Stimulated activated CD4-positive, alpha-beta T cell treated with anti-CD3 and anti-CD28 coated beads, TNF-alpha, amount 100 ng/mL, for 48 hours (primary cell): ENCODE data around the gene RGS3.
A peak's percentile ranks its signal among the peaks of the same experiment; 100 is the strongest.
"Not testable (repeated sequence)": the region's sequence is repeated elsewhere in the genome, so short reads cannot be mapped to it uniquely, and the experiment has no call there.

Experiments
- DNase-seq, 3 donors: peaks; one replicate each; pipeline ENCODE4 v3.0.0-alpha.2; 2020; ENCODE audit warnings: low read depth in 3 of 3

RGS3 gene

GRCh38 chr9:113546566-113546965 is 83.0 kb downstream of the RGS3 start:
- no peak for DNase-seq

- DNase-seq: no peak
Measured at GRCh38 chr9:113547501-113547900, 84.0 kb downstream of the RGS3 start.

GRCh38 chr9:113548221-113549041 is 84.9 kb downstream of the RGS3 start:
- peak in 1 of 3 donors; percentile 10 for DNase-seq

GRCh38 chr9:113549892-113550291 is 86.4 kb downstream of the RGS3 start:
- DNase-seq: not testable (repeated sequence)

- no peak for DNase-seq
Measured at GRCh38 chr9:113556877-113557593, 93.5 kb downstream of the RGS3 start.

GRCh38 chr9:113558632-113559502 is 95.3 kb downstream of the RGS3 start:
- DNase-seq: no peak

- DNase-seq: no peak
Measured at GRCh38 chr9:113559834-113560800, 96.6 kb downstream of the RGS3 start.

GRCh38 chr9:113562653-113563381 is 99.3 kb downstream of the RGS3 start:
- DNase-seq: no peak

- no peak for DNase-seq
Measured at GRCh38 chr9:113563826-113564497, 100.4 kb downstream of the RGS3 start.

GRCh38 chr9:113564498-113565237 is 101.1 kb downstream of the RGS3 start:
- DNase-seq: no peak

GRCh38 chr9:113566016-113566711 is 102.6 kb downstream of the RGS3 start:
- DNase-seq: no peak

- no peak for DNase-seq
Measured at GRCh38 chr9:113566712-113567071, 103.2 kb downstream of the RGS3 start.

- DNase-seq: no peak
Measured at GRCh38 chr9:113567361-113568080, 104.0 kb downstream of the RGS3 start.

GRCh38 chr9:113568081-113568435 is 104.5 kb downstream of the RGS3 start:
- DNase-seq: no peak

- no peak for DNase-seq
Measured at GRCh38 chr9:113568571-113569321, 105.2 kb downstream of the RGS3 start.

GRCh38 chr9:113569472-113570060 is 106.0 kb downstream of the RGS3 start:
- no peak for DNase-seq

GRCh38 chr9:113570106-113570505 is 106.6 kb downstream of the RGS3 start:
- no peak for DNase-seq
